Renal cortical epithelial cell (primary cell): Measurements from ENCODE around the gene GOLGA5. TPM values are rescaled to one million over a fixed set of nuclear protein-coding genes. Genes with fewer than 3 reads are reported as not detected.
"Not testable (repeated sequence)": the region's sequence is repeated elsewhere in the genome, so short reads cannot be mapped to it uniquely, and the experiment has no call there.

Experiments
- DNase-seq: peaks from one replicate; pipeline ENCODE4 v3.0.0-alpha.2; 2011; ENCODE audit warnings: low read depth
- total RNA-seq: library from RNA; depleted of rRNA; stranded (reverse); fragments of >200 nt; gene quantifications from 2 replicates; pipeline ENCODE4 v1.2.3, GENCODE V29; 2014

The GOLGA5 gene
- total RNA-seq, 1 donor from 2014 or later, result 45.6 TPM

DNA sequence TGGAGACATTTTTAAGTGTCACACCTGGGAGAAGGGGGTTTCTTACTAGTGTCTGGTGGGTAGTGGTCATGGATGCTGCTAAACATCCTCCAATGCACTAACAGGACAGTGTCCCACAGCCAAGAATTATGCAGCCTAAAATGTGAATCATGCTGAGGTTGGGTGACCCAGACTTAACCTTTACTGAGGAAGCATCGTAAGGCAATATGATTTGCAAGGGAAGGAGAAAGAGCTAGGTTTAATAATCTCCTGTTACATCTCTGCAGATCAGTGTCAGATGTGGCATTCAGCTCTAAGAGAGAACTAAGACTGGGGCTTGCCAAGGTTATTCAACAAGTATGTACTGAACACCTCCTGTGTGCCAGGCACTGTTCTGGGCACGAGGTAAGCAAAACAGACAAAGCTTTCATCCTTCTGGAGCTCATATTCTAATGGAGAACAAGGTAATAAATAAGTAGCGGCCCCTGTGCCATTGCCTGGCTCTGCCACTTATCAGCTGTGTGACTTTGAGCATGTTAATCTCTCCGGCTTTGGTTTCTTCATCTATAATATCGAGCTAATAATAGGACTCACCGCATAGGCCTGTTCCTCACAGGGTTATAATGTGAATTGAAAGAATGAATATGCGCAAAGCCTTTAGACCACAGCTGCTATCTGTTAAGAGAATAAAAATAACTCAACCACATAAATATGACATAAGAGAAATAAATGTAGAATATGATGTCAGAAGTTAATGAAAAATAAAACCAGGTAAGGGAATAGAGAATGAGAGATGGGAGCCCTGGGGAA lies 13.5 kb upstream of the GOLGA5 start:
- DNase-seq, result peak; percentile 20

DNA sequence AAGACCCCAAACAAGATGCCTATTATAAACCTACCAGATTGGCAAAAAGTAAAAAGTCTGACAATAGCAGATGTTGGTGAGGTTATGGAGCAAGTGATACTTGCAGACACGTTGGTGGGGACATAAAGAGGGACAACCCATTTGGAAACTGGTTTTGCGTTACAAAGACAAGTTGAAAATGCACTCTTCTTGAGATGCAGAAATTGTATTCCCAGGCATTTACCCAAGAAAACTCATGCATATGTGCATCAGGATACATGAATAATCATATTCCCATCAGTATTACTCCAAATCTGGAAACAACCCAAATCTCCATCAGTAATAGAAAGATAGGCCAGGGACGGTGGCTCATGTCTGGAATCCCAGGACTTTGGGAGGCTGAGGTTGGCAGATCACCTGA lies 12.8 kb upstream of the GOLGA5 start:
- no peak for DNase-seq

DNA sequence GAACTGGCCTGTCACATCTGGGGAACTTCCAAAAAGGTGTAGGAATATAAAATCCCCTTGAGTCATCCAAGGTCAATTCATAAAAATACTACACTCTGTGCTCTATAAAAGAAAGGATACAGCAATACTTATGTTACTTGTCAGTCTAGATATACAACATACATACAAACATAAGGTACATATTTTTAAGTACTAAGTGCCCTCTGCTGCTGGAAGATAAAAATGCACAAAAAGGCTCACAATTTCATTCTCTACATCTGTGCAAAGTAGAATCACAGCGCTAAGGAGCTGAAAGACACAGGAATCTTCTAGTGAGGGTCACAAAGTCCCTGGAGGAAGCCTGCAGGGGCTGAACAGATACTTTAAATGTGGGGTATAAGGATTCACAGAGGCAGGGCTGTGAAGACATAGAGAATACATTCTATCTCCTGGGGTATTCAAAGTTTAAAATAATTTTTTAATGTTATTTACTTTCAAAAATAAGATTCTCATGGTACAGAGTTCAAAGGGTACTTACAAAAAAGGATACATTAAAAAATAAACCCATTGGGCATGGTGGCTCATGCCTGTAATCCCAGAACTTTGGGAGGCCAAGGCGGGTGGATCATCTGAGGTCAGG lies 10.2 kb upstream of the GOLGA5 start:
- DNase-seq, result peak; percentile 79

DNA sequence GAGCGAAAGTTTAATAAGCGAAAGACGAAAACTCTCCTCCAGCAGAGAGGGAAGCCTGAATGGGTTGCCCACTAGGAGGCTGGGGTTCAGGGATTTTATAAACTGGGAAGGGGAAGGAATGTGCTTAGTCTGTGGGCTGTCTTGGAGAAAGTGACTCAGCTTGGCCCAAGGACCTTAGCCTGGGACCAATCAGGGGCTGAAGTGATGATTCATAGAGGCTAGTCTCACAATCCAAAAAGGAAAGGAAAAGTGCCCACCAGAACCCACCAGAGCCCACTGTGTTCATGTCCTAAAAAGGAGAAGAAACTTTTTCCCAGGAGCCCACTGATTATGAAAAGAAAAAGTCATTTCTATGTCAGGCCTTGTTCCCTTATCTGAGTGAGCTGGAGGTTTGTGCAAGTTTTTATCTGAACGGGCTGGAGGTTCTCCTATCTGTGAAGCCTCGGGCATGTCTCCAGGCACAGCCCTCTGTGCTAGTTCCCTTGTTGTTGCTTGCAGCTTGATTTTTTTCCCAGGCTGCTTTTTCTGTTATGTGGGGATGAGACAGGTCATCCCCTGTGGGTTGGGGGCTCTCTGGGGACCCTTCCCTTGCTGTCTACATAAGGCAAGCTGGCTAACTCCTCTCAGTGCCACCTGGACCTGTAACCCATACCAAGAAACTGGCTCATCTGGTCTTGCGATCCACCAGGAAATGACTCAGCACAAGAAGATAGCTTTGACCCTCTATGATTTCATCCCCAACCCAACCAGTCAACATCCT lies 8.3 kb upstream of the GOLGA5 start:
- peak; percentile 70 for DNase-seq

DNA sequence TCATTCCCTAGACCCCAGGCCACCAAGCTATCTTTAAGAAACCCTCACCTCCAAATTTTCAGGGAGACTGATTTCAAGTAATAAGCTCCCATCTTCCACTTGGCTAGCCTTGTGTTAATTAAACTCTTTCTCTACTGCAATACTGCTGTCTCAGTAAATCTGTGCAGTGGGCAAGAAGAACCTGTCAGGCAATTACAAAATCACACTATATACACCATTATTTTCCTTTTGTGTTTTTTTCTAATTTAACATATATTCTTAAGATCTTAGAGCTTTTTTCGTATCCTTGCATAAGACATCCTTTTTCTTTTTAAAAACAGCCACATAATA lies 7.7 kb upstream of the GOLGA5 start:
- no peak for DNase-seq

DNA sequence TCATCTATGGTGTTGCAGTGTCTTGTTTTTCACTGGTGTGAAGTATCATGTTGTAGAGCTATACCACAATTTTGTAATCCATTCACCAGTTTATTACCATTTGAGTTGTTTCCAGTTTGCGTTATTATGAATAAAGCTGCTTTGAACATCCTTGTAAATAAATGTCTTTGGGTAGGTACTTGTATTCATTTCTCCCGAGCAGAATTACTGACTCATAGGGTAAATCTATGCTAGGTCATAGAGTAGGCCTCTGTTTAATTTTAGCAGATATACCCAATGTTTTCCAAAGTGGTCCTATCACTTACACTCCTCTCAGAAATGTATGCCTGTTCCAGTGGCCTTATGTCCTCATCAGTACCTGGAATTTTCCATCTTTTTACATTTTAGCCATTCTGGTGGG lies 6.6 kb upstream of the GOLGA5 start:
- DNase-seq, result no peak

DNA sequence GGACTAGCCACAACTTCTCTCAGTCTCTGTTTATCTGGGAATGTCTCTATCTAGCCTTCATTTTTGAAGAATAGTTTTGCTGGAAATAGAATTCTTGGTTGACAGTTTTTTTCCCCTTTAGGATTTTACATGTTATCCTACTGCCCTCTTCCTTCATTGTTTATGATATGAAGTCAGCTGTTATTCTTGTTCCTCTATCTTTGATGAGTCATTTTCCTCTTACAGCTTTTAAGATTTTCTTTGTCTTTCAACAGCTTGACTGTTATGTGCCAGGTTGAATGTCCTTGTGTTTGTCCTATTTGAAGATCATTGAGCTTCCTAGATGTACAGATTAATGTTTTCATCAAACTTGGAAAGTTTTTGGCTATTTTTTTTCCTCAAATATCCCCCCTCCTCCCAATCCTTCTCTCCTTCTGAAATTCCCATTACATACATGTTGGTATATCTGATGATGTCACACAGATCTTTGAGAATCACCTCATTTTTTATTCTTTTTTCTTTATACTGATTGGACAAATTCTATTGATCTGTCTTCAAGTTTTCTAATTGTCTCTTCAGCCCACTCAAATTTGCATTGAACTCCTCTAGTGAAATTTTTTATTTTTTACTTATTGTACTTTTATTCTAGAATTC lies 4.5 kb upstream of the GOLGA5 start:
- DNase-seq, result no peak

DNA sequence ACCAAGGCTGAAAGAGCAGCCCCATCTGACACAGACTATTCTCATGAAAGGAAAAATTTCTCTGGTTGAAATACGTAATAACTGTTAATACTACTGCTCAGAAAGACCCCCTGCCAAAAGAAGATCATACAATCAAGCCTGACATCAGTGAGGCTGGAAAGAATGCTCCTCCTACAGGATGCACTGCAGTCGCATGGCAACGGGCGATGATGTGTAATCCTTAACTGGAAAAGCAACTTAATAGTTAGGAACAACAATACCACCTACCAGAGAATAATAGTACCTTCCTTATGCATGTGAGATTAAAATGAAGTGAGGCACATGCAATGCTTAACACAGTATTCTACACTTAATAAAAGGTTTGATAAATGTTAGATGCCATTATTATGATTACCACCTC lies 1.2 kb upstream of the GOLGA5 start:
- no peak for DNase-seq

DNA sequence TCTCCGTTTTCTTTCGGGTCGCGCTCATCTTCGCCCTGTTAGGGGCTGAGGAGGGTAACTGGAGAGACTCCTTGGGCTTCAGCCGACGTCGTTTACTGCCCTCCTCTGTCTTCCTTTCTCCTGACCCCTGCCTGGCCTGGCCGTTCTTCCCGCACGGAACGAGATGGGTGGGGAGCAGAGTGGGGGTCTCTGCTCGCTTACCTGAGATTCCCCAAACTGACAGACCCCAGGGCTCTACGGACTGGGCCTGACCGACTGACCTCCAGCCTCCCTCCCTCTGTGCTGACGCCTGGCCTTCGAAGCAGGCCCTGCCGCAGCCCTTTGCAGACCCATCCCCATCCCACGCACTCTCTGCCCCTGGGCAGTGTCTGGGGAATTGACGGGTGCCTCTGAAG lies 439 bp downstream of the GOLGA5 start:
- DNase-seq, result no peak

DNA sequence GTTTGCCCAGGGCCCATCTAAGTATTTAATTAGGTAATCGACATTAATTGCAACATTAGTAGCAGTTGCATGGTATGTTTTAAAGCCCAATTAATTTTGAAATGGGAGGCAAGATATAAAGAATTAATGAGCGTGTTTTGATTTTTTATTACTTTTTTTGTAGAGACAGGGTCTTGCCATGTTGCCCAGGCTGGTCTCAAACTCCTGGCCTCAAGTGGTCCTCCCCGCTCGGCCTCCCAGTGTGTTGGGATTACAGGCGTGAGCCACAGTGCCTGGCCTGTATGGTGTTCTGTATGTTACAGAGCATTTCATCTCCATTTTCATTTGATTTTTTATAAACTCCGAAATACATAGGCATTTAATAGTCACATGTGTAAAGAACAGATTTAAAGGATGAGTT lies 856 bp downstream of the GOLGA5 start:
- DNase-seq, result no peak

DNA sequence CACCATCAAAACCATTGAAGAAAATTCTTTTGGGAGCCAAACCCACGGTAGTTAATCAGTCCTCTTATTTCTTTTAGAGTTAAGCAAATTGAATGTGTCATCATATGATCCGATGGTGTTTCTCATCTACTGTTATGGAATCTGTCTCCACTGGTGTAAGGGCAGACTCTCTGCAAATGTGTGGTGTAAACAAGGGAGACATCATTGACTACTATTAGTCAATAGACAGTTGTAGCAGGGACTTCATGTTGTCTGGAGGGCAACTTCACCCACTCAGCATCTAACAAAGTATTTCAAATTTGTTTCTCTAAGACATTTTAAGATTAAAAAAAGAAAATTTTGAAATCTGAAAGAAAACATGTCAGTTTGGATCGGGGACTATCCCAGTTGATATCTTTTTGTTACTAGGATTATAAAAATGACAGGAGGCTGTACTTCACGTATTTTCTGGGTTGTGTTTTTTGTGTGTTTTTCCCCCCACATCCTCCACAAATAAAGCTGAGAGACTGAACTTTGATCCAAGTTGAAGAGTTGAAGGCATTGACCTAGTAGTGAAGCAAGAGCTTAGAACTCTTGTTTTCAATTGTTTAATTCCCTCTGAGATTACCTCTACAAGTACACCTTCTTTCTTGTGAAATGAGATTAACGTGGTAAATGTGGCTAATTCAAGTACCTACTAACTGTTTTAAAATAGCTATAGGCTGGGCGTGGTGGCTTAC lies 4.0 kb downstream of the GOLGA5 start:
- peak; percentile 27 for DNase-seq

DNA sequence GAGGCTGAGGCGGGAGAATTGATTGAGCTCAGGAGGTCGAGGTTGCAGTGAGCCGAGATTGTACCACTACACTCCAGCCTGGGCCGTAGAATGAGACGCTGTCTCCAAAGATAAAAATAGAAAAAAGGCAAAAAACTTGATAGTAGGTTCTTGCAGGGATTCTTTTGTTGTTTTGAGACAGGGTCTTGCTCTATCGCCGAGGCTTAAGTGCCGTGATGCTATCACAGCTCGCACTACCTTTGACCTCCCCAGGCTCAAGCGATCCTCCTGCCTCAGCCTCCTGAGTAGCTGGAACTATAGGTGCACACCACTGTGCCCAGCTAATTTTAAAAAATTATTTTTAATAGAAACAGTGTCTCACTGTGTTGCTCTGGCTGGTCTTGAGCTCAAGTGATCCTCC lies 4.7 kb downstream of the GOLGA5 start:
- DNase-seq, result no peak

DNA sequence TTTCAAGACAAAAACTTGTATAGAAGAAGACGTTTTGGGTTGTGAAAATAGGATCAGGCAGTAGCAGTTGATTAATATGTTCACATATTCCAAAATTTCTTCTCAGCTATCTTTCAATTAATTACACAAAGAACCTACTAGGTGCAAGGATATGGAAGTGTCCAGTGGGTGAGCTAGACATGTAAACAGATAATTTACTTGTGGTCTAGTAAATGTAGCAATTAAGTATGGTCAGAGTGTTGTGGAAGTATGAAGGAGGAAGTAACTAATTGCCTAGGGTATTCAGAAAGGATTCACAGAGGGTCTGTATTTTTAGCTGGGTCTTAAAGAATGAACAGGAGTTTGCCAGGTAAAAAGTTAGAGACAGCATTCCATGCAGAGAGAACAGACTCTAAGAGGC lies 5.9 kb downstream of the GOLGA5 start:
- no peak for DNase-seq

DNA sequence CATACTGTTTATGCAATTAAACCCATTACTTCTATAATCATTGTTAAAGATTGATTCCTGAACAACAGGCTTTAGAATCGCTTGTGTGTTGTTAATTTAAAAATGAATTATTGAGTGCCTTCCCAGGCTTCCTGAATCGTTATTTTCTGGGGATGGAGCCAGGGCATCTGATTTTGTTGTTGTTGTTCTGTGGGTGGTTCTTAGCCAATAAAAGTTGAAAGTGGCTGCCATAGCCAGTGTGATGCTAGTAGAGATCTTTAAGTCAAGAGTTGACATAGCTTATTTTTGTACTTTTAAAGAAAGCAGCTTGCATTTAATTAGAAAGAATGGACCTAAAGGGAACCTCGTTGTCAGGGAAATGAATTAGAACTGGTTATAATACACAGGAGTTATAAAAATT lies 6.4 kb downstream of the GOLGA5 start:
- DNase-seq, result no peak

DNA sequence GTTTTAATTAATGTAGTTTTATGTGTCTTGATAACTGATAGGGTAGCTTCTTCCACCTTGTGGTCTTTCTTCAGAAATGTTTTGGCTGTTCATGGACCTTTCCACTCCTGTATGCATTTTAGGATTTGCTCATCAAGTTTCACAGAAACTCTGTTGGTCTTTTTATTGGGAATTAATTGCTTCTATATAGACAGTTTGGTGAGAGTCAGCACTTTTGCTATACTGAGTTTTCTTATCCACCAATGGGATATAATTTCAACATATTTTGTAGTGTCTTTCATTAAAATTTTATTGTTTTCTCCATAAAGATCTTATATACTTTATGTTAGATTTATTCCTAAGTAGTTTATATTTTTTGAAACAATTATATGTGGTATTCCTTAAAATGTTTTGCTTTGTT lies 7.8 kb downstream of the GOLGA5 start:
- DNase-seq, result no peak

DNA sequence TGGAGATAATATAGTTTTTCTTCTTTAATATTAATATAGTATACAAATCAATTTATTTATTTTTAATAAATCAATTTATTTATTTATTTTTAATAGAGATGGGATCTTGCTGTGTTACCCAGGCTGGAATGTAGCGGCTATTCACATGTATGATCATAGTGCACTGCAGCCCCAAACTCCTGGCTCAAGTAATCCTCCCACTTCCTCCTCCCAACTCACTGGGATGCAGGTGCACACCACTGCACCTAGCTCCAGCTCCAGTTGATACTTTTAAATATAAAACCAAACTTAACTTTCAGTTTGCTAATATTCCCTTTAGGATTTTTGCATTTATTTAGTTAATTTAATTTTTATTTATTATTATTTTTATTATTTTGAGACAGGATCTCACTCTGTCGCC lies 8.6 kb downstream of the GOLGA5 start:
- no peak for DNase-seq

DNA sequence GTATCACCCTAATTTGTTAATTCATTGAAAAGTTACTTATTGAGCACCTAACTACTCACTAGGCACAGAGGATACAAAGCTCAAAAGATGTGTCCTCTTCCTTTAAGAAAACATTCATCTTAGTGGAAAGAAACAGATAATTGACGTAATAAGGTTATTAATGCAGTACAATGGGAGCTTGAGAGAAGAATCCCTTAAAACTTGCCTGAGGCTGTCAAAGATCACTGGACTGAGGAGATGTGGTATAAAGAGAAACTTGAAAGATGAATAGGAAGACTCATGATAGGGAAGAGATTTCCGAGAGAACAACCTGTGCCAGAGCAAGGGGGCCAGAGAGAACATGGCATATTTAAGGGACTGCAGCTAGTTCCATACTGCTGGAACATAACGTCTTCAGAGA lies 19.1 kb downstream of the GOLGA5 start:
- DNase-seq, result no peak

DNA sequence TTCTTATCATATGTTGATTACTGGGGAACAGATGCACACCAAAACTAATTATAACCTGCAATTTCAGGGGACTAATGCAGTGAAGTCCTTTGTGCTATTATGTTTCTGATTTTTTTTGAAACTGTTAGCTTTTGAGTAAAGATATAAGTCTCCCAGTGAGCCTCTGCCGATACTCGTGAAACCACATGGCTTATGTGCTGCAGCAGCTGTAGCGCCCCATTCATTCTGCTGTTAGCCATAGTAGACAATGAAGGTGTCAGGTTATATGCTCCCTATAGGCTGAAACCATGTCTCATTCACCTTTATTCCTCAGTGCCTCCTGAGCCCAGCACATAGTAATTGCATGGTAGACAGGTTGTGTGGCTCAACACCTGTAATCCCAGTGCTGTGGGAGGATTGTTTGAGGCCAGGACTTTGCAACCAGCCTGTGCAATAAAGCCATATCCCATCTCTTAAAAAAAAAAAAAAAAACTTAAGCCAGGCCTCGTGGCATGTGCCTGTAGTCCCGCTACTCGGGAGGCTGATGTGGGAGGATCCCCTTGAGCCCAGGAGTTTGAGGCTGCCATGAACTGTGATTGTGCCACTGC lies 25.0 kb downstream of the GOLGA5 start:
- no peak for DNase-seq

DNA sequence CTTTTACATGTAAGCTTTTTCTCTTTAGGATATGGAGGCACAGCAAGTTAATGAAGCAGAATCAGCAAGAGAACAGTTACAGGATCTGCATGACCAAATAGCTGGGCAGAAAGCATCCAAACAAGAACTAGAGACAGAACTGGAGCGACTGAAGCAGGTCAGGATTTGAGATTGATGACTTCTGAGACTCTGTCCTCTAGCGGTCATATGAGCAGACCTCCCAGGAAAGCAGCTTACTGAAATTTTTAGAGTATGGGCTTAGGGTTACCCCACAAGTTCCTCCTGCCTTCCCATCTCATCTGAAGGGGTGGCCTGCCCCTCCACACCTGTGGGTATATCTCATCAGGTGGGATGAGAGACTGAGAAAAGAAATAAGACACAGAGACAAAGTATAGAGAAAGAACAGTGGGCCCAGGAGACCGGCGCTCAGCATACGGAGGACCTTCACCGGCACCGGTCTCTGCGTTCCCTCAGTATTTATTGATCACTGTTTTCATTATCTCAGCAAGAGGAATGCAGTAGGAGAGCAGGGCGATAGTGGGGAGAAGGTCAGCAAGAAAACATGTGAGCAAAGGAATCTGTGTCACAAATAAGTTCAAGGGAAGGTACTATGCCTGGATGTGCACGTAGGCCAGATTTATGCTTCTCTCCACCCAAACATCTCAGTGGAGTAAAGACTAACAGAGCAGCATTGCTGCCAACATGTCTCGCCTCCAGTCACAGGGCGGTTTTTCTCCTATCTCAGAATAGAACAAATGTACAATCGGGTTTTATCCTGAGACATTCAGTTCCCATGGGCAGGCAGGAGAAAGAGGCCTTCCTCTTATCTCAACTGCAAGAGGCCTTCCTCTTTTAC lies 25.8 kb downstream of the GOLGA5 start:
- not testable (repeated sequence) for DNase-seq

DNA sequence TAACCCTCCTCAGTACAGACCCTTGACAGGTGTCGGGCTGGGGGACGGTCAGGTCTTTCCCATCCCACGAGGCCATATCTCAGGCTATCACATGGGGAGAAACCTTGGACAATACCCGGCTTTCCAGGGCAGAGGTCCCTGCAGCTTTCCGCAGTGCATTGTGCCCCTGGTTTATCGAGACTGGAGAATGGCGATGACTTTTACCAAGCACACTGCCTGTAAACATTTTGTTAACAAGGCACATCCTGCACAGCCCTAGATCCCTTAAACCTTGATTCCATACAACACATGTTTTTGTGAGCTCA lies 26.4 kb downstream of the GOLGA5 start:
- DNase-seq, result not testable (repeated sequence)

DNA sequence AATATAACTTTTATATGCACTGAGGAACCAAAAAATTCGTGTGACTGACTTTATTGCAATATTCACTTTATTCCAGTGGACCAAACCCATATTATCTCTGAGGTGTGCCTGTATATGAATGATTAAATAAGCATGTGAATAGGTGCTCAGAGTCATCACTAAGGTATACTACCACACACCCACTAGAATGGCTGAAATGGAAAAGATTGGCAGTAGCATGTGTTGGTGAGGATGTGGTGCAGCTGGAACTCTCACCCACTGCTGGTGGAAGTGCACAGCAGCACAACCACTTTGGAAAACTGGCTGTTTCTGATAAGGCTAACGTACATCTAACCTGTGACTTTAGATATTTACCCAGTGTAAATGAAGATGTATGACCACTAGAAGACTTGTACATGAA lies 36.8 kb downstream of the GOLGA5 start:
- no peak for DNase-seq
